ENCODE data around the gene TSLP.

GRCh38 chr5:111079846-111080245, 8.3 kb downstream of the TSLP start:
- TF ChIP-seq EZH2phosphoT487 (IDR thresholded peaks at IDR 0.05; ENCODE audit: low read depth) (no peak), CTCF (IDR thresholded peaks at IDR 0.05; ENCODE audit: low read depth, low read length) (no peak)

Measured in OCI-LY3 (cell line).